ENCODE results near the gene PCDHA6.
"Not testable (repeated sequence)": the region's sequence is repeated elsewhere in the genome, so short reads cannot be mapped to it uniquely, and the experiment has no call there.

The PCDHA6 gene

GRCh38 chr5:140862441-140863295, 34.9 kb downstream of the PCDHA6 start:
- no peak for DNase-seq (ENCODE audit: low read depth in 2 of 2)

GRCh38 chr5:140868721-140869554, 41.2 kb downstream of the PCDHA6 start, which contains the start of gene PCDHA11:
Gene PCDHA11 (plus strand): TSS chr5:140868957. CDS start chr5:140869104, 147 bp downstream.
- DNase-seq (ENCODE audit: low read depth in 2 of 2), result no peak

- DNase-seq (ENCODE audit: low read depth in 2 of 2), result no peak
Observed at GRCh38 chr5:140869555-140869886, 41.8 kb downstream of the PCDHA6 start.

GRCh38 chr5:140870221-140871201, 42.8 kb downstream of the PCDHA6 start:
- DNase-seq (ENCODE audit: low read depth in 2 of 2), result no peak

- no peak for DNase-seq (ENCODE audit: low read depth in 2 of 2)
Observed at GRCh38 chr5:140875085-140876065, 47.6 kb downstream of the PCDHA6 start, which contains the start of gene PCDHA12. Gene PCDHA12 (plus strand): TSS chr5:140875308. CDS start chr5:140875473, 165 bp downstream.

- DNase-seq (ENCODE audit: low read depth in 2 of 2), result not testable (repeated sequence)
Observed at GRCh38 chr5:140876541-140877261, 48.9 kb downstream of the PCDHA6 start.

GRCh38 chr5:140877262-140877581, 49.5 kb downstream of the PCDHA6 start:
- no peak for DNase-seq (ENCODE audit: low read depth in 2 of 2)

Measured in stimulated activated CD8-positive, alpha-beta memory T cell treated with anti-CD3 and anti-CD28 coated beads, Interleukin-2, amount 100 ng/mL, for 48 hours (primary cell).